HG03432 (cell line): ENCODE data around the gene ARRDC3.

Source experiments
- ATAC-seq: cut with Tn5 transposase; IDR thresholded peaks from one replicate; pipeline ENCODE4 v1.9.1; 2021; ENCODE audit warnings: mild to moderate bottlenecking, moderate library complexity; ENCODE audit not compliant: unreplicated experiment

The ARRDC3 gene

DNA sequence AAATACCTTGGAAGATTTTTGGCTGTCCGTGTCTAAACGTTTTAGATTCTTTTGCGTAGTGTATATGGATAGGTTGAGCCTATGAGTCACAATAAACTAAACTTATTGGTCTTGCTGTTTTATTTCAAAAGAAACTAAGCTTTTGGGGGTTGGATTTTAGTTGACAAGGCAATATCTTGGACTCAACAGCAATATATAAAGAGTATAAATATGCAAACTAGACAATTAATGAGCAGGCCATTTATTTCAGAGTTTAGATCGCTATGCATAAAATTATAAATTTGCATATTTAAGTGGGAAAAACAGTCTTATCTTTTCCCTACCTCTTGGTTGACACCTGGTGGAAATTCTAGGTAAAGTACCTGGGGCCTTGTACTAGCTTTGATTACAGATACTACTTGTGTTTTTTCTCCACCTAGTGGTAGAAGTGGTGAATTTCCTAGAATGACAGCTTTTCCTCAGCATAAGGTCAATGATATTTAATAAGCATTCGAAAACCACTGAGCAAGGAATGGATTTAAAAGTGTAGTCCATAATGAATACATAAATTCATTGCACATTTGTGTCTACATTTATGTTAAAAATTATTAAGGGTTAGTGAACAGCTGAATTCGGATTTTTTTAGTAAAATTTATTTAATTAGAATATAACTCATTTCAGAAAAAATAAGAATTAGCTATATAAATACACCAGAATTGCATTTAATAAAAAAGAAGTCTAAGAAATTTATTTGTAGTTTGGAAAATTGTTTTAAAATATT is 1.7 kb upstream of the ARRDC3 start:
- ATAC-seq: no peak

DNA sequence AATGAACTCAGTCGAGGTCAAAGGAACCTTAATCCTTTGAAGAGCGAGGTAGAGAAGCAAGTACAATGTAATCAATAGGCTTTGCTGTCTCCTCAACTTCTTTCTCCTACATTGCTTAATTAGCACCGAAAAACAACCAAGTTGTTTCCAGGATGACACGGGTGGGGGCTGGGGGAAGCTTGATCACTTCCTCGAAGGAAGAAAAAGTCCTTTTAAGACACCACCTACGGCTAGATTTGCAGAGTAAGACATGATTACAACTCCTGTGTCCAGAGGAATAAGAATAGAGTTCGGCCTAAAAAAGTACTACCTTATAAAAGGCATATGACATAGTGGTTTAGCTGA is 811 bp upstream of the ARRDC3 start:
- ATAC-seq: no peak

DNA sequence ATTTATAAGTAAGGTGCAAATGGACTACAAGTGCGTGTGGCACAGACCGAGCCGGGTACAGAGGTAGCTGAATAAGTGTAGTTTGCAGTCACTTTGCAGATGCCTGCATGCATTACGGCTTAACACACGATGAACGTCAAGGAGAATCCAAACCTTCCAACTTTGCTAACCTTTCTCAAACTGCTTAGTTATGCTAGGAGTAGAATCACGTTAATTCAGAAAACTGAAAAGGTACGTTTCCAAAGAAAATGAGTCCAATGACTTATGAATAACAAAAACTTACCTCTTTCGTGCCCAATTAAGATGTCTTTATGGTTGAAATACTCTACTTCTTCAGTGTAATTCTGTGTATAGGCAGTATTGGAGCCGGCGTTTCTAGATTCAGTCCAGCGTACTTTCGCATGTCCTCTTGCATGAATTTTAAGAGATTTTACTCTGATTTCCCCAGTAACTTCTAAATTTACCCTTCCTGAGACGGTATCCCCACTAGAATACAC is 539 bp downstream of the ARRDC3 start:
- no peak for ATAC-seq

DNA sequence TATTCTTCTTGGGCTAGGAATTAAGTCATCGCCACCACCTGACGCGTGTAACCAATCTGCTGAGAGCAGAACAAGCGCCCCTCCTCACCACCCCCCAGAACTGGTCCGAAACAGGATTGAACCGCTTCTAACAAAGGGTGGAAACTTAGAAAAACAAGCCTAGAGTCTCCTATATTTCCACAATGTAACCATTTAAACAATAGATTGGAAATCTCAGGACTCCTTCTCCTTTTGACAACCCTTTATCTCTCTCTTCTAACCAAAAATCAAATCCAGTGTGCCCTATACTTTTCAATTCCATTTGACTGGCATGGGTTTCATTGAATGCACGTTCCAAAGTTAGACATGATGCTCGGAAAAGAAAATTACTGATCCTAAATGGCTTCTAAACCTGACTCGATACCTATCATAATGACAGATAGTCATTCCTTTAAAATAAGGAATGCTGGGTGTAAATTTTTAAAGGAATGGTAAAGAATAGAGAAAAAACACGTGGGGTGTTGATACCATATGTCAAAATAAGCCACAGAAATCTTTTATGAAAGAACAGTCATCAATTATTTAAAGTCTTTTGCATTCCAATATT is 1.2 kb downstream of the ARRDC3 start:
- ATAC-seq: peak; percentile 12

DNA sequence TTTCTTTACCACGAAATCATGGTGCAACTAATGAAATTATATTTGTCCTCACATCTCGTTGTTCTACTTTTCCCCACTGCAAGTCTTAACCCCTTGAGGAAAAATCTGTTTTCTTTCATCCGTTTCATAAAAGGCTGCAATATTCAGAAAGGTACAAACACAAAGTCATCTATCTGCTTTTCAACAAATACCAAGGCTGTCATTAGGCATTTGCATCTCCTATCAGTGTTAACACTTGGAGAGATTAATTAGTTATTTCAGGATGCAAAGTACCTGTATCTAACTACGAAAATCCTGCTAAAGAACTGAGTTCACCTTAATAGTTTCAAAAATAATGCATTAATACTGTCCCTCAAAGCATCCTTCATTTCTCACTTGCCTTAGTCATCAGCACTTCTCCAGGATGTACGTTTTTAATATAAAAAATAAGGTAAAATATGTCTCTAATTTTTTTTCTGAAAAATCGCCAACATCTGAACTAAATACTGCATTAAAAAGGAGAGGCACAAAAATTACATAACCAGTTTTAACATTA is 1.8 kb downstream of the ARRDC3 start:
- no peak for ATAC-seq

DNA sequence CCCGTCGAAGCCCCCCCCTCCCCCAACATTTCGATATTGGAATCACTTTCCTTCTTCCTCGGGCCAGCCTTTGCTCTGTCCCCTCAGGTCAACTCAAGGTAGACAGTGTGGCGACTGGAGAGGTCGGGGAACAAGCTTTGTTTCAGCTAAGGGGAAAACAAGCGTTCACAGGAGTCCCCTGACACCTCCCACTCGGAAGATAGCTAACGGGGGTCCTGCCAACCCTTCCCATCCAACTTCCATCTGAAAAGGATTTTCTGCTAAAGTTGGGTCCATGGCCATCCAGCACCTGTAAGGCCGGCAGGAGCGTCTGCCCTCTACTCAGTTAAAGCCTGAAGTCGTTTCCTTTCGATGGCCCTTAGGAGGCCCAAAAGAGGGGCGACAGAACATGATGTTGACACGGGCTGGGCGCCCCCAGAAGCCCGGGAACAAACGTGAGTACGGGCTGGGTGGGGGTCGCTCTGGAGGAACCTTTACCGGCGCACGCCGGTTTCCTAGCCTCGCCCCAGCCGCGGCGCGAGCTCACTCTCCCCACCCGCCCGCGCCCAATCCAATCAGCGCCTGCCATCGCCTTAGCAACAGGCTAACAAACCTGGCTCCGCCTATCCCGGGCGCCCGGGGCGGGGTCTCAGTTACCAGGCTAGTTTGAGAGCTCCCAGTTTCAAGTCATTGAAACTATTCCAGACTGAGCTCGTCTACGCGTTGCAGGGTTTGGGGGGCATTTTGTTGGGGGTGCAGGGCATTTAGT is 2.5 kb downstream of the ARRDC3 start:
- peak; percentile 60 for ATAC-seq

DNA sequence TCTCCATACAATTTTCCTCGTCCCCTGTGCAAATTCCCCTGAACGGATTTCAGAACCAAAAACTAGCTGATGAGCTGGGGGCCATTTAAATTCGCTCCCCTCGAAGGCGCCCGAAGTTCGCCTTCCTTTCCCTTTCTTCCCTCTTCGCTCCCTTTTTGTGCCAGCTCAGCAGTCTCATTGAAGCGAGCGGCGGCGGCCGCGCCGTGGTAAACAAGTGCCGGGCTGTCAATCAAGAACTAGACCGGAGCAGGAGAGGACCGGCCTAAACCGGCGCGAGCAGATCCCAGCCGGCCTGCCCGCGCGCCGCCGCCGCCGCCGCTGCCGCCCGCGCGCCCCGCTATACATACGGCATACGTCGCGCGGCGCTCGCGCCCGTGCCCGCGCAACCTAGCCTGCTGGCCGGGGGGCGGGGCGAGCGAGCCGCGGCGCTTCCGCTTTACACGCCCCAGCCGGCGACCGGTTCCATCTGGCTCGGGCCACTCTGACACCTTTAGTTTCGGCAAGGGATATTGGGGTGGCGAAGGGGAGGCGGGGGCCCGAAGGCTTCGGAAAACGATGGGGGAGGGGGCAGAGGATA is 3.1 kb downstream of the ARRDC3 start:
- peak; percentile 66 for ATAC-seq

DNA sequence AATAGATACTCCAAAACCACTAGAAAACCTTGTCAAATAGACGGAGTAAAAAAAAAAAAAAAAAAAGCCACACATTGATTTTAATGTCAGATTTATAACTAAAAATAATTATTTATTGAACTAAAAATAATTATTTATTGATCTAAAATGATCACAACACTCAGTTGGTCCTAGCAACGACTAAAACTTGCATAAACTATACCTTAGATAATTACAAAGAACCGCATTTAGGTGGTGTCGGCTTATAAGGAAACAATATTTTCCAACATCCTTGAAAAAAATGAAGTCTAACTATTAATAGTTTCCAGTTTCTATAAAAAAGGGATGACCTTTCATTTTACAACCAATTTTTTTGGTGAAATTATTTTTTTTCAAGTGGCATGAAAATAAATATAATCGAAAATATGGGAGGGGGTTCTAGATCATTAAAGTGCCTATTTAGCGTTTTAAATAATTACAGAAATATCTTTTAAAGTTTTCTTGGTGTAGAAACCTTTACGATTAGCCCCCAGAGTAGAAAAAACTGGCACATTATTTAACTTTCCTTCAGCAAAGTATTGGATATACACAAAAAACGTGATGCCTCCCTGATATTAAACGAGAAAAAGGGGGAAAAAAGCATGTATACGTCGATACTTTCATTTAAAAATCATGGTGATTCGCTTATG is 3.7 kb downstream of the ARRDC3 start:
- no peak for ATAC-seq

DNA sequence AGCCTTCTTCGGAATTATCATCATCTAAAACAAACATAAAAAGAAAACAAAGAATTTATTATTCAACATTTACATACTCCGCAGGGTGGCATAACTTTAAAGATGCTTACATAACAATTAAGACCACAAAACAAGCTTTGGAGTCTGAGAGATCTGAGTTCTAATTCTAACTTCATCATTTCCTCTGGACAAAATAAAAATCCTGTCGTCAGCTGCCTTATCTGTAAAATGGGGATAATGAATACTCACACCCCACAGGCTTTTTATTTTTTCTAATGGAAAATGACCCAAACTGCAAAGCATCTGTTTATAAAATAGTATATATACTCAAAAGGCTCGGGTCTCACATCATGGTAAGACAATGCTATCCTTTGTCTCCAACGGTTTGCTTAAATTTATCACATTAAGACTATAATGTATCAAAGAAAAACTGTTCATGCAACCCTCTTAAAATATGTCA is 4.3 kb downstream of the ARRDC3 start:
- ATAC-seq: no peak

DNA sequence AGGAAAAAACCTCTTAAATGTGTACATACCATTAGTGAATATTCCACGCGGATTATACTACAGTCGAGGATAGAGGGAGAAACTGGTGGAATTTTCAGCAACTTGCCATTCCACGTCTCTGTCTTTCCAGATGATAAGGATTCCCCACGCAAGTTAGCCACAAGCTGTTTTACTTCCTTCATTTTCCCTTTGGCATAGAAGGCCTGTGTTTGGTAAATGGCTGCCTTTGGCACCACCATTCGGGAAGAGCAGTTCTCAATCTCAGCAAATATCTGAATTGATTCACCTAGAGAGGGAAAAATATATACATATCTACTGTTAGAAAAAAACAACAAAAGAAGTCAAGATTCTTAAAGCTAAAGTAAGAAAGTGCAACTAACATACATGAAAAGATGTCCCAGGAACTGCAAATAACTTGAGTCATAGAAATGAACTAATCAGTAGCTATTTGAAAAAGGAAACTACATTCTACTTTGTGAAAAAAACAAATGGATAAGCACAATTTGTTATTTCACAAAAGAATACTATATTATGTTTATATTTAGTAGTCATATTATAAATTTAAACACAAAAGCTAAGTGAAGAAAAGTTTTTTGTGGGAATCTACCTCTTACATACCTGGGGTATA is 8.1 kb downstream of the ARRDC3 start:
- no peak for ATAC-seq

DNA sequence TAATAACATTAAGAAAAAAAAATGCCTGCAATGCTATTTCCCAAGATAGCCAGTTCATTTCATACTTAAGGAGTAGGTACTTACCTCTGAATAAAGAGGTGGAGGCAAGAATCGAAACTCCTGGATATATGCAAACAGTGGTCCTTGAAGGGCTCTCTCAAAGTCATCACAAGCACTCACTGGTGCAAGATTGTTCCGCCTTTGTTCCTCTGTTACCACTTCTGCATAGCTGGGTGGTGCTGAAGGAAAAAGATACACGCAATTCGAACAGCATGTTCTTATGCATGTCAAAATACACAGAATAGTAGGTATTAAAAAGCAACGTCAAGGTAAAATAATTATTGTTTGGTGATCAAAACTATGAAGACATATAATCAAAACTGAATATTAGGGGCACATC is 9.5 kb downstream of the ARRDC3 start:
- no peak for ATAC-seq

DNA sequence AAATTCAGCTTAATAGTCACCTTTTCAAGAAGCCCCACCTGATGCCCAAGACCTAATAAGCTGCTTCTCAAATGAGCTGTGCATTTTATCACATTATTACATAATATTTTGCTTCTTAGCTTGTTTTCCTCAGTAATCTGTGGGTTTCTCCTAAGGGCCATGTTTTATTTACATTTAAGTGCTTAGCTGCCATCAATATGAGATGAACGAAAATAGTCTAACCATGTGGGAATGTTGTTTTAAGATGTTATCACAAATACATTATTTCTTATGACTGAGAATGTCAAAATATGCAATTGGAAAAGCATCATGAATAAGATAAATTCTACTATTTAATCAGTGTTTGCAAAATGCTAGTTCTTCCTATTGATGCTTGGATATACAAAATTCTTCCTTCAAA is 10.1 kb downstream of the ARRDC3 start:
- ATAC-seq: no peak

DNA sequence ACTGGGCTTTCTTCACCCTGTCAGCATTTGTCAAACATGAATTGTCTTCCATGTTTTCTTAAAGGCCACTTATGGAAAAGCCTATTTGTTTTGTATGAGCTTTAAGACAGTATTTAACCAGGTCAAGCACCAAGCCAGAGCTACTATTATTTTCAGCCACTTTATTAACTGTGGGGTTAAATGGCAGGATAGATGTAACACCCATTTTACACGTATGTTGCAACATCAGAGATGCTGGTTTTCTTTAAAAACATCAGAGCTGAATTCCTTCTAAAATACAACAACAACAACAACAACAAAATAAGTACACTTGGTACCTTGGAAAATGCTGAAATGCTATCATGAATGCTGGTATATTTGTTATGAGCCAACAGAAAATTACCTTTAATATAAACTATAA is 13.6 kb downstream of the ARRDC3 start:
- ATAC-seq: no peak

DNA sequence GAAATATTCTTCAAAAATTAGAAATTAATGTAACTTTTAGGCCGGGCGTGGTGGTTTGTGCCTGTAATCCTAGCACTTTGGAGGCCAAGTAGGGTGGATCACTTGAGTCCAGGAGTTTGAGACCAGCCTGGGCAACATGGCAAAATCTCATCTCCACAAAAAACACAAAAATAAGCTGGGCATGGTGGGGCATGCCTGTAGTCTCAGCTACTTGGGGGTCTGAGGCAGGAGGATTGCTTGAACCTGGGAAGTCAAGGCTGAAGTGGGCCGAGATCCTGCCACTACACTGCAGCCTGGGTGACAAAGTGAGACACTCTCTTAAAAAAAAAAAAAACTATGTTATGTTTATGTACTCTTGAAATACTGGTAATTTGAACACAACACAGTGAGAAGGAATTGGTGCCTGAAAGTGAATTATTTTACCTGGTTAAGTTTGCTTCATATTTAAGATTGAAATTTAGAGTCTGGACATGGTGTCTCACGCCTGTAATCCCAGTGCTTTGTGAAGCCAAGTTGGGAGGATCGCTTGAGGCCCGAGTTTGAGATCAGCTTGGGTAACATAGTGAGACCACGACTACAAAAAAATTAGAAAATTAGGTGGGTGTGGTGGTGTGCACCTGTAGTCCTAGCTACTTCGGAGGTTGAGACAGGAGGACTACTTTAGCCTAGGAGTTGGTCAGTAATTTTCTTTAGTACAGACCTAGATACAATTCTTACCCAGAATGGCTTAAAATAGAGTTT is 15.0 kb downstream of the ARRDC3 start:
- no peak for ATAC-seq

DNA sequence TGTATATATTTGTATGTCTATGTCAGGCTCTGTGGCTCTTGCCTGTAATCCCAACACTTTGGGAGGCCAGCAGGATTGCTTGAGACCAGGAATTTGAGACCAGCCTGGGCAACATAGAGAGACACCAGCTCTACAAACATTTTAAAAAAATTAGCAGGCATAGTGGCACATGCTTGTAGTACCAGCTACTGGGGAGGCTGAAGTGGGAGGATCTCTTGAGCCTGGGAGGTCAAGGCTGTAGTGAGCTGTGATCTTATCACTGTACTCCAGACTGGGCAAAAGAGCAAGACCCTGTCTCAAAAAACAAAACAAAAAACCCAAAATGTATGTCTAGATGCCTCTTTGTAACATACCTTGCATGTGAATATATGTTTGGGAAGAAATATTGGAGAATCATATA is 15.8 kb downstream of the ARRDC3 start:
- ATAC-seq: no peak

DNA sequence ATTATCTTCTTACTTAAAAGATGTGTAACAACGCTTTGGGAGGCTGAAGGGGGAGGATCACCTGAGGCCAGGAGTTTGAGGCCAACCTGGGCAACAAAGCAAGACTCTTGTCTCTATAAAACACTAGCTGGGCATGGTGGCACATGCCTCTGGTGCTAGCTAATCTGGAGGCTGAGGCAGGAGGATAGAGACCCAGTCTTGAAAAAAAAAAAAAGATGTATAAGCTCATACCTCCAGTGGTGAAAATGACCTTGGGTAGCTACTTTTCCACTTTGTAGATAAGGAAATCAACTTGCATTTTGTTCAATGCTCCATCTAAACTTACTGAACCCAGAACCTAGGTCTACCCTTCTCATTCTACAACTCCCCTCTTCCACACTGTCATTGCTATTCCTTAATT is 16.6 kb downstream of the ARRDC3 start:
- ATAC-seq: no peak

DNA sequence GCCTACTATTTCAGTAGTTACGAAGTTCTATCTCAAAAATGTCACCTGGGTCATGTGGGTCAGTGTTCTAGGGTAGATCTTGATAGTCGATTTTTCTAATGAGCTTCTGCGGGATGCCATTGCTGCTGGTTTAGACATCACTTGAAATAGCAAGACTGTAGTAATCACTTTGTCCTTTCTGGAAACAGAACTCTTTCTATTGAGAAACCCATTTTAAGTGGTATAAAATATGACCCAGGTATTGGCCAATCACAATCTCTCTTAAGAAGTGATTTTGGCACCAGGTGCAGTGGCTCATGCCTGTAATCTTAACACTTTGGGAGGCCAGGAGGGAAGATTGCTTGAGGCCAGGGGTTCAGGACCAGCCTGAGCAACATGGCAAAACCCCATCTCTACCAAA is 17.6 kb downstream of the ARRDC3 start:
- no peak for ATAC-seq

DNA sequence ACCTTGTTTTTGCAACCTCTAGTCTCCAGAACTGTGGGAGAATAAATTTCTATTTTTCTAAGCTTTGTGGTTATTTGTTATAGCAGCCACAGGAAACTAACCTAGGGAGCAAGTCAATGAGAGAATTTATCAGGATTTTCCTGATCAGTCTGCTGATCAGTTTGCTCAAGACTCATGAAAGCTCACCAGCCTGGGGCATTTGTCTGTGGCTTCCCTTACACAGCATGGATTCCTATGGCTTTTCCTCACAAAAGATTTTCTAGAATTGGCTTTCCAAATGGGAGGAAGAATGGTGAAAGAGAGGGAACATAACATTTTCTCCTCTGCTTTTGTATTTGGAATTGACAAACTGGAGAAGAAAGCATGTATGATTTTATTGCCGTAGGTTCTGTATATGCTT is 20.2 kb downstream of the ARRDC3 start:
- no peak for ATAC-seq

DNA sequence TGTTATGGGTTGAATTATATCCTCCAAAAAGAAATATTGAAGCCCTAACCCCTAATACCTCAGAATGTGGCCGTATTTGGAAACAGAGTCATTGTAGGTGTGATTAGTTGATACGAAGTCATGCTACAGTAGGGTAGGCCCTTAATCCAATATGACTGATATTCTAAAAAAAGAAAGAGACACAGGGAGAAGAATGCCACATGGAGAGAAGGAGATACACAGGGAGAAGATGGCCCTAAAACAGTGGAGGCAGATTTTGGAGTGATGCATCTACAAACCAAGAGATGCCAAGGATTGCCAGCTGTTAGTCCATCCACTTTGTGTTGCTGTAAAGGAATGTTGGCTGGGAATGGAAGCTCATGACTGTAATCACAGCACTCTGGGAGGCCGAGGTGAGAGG is 21.3 kb downstream of the ARRDC3 start:
- ATAC-seq: no peak
